PC-3 (cell line): ENCODE data around the gene TSHZ2. TPM values are rescaled to one million over a fixed set of nuclear protein-coding genes. Genes with fewer than 3 reads are reported as not detected.

ENCODE experiments used
- ATAC-seq: fragments of 200-7000 bp; cut with Tn5 transposase; 2 replicates; pipeline ENCODE4 v1.9.1; 2020; ENCODE audit warnings: mild to moderate bottlenecking, moderate library complexity
- BruUV-seq: library from RNA; stranded (reverse); fragments of 400-500 nt; replicated peaks from 2 replicates; lab custom pipeline; 2021; lab: Mats Ljungman, UMichigan
- CTCF ChIA-PET: fragments of 300-600 bp; sonication (Branson Sonifier 250); formaldehyde crosslinking; loops from one replicate; lab custom pipeline; 2022; ENCODE audit warnings: antibody characterized with exemption; lab: Charles Lee
- POLR2A ChIA-PET: fragments of 300-600 bp; sonication (Branson Sonifier 250); formaldehyde crosslinking; loops from one replicate; lab custom pipeline; 2022; ENCODE audit warnings: antibody characterized with exemption; ENCODE audit not compliant: unreplicated experiment; lab: Charles Lee
- DNase-seq: peaks from one replicate; pipeline ENCODE4 v3.0.0-alpha.2; 2015
- H2AFZ ChIP-seq: fragments of 300-600 bp; sonication (generic); 2 replicates; pipeline ENCODE4 v1.6.0; 2016; ENCODE audit warnings: antibody characterized with exemption, low read length
- H3F3A ChIP-seq: fragments of 300-600 bp; sonication (generic); one replicate; pipeline ENCODE4 v1.6.0; 2017; ENCODE audit warnings: antibody characterized with exemption, low read length, control low read depth, mild to moderate bottlenecking; ENCODE audit not compliant: unreplicated experiment
- H3K27ac ChIP-seq: fragments of 300-600 bp; sonication (generic); 2 replicates; pipeline ENCODE4 v1.5.1; 2016; ENCODE audit warnings: mild to moderate bottlenecking, low read length
- H3K27me3 ChIP-seq: fragments of 300-600 bp; sonication (generic); 2 replicates; pipeline ENCODE4 v1.6.1; 2016; ENCODE audit warnings: low read length, mixed read lengths
- H3K36me3 ChIP-seq: fragments of 300-600 bp; sonication (generic); 2 replicates; pipeline ENCODE4 v1.6.1; 2016; ENCODE audit warnings: low read depth, mixed run types, low read length, mixed read lengths
- H3K4me1 ChIP-seq: fragments of 300-600 bp; sonication (generic); 2 replicates; pipeline ENCODE4 v1.5.1; 2016; ENCODE audit warnings: low read length; ENCODE audit not compliant: insufficient read depth
- H3K4me2 ChIP-seq: fragments of 300-600 bp; sonication (generic); 2 replicates; pipeline ENCODE4 v1.6.0; 2016; ENCODE audit warnings: low read length
- H3K4me3 ChIP-seq: fragments of 300-600 bp; sonication (generic); 2 replicates; pipeline ENCODE4 v1.5.1; 2016; ENCODE audit warnings: mild to moderate bottlenecking, low read length, mixed read lengths
- H3K79me2 ChIP-seq: fragments of 300-600 bp; sonication (generic); 2 replicates; pipeline ENCODE4 v1.6.1; 2017; ENCODE audit warnings: low read length, mixed read lengths
- H3K9ac ChIP-seq: fragments of 300-600 bp; sonication (generic); 2 replicates; pipeline ENCODE4 v1.6.0; 2016; ENCODE audit warnings: mild to moderate bottlenecking, low read length
- H3K9me2 ChIP-seq: fragments of 300-600 bp; sonication (generic); replicated peaks from 2 replicates; pipeline ENCODE4 v1.6.1; 2016; ENCODE audit warnings: mixed run types, low read length, mixed read lengths
- H3K9me3 ChIP-seq: fragments of 300-600 bp; sonication (generic); 2 replicates; pipeline ENCODE4 v1.6.1; 2016; ENCODE audit warnings: low read length, mixed read lengths
- H4K20me1 ChIP-seq: fragments of 300-600 bp; sonication (generic); 2 replicates; pipeline ENCODE4 v1.6.1; 2016; ENCODE audit warnings: low read length, mixed read lengths
- CTCF ChIP-seq: fragments of 300-600 bp; sonication (generic); conservative IDR thresholded peaks from 2 replicates; pipeline ENCODE4 v1.5.1; 2017; ENCODE audit warnings: antibody characterized with exemption, low read depth, mild to moderate bottlenecking, low read length
- EZH2 ChIP-seq: fragments of 300-600 bp; sonication (generic); IDR thresholded peaks from one replicate; pipeline ENCODE4 v1.6.1; 2017; ENCODE audit warnings: antibody characterized with exemption, mild to moderate bottlenecking, low read length; ENCODE audit not compliant: unreplicated experiment
- EZH2phosphoT487 ChIP-seq: fragments of 300-600 bp; sonication (generic); IDR thresholded peaks from 2 replicates; pipeline ENCODE4 v1.6.1; 2018; ENCODE audit warnings: mild to moderate bottlenecking, antibody characterized with exemption, low read length, borderline replicate concordance
- intact Hi-C: fragments of 100-400 bp; cut with micrococcal nuclease; formaldehyde crosslinking; loops from 2 replicates; pipeline ENCODE4 v1.9.0; 2023
- total RNA-seq: library from RNA; depleted of rRNA; stranded (reverse); fragments of >200 nt; gene quantifications from 2 replicates; pipeline ENCODE4 v1.2.3, GENCODE V29; 2014

Gene TSHZ2
- total RNA-seq, 1 experiment from 2014 or later, result not detected

DNA sequence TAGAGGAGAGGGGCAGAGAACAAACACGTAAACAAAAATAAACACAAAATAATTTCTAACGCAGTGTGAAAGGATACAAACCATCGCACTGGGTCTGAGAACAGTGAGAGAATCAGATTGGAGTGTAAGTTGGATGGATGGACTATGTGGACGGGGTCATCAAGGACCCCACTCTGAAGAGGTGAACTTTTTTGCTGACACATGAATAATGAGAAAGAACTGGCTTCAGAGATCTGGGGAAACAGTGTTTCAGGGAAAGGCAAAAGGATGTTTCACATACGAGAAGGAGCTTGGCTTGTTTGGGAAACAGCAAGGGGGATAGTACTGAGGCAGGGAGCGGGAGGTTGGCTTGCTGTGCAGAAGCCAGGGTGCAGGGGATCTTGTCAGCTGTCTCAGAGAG is 326.1 kb downstream of the TSHZ2 start:
- no peaks in the 10 kb centered on the region for H3K79me2 ChIP-seq
- DNase-seq, result no peak
- BruUV-seq, result no TSS peak
- peaks cover 96% of the 10 kb centered on the region for H3K27me3 ChIP-seq
- H3K9ac ChIP-seq, result no peak overlapping the region
- no peaks in the 10 kb centered on the region for H3K9me3 ChIP-seq
- no peak overlapping the region for H3K4me2 ChIP-seq
- no peak overlapping the region for H3K27ac ChIP-seq
- intact Hi-C loops, result no loop called here
- H3F3A ChIP-seq, result no peaks in the 10 kb centered on the region
- H3K4me1 ChIP-seq, result no peaks in the 10 kb centered on the region
- ChIA-PET POLR2A (no interaction called here), CTCF (no interaction called here)
- H2AFZ ChIP-seq, result no peak overlapping the region
- TF ChIP-seq EZH2phosphoT487, result no peak
- no peak for TF ChIP-seq CTCF
- TF ChIP-seq EZH2, result no peak
- no peak for ATAC-seq
- H3K4me3 ChIP-seq, result no peak overlapping the region
- H3K9me2 ChIP-seq, result no peaks in the 10 kb centered on the region
- no peaks in the 10 kb centered on the region for H3K36me3 ChIP-seq
- H4K20me1 ChIP-seq, result no peaks in the 10 kb centered on the region

- Histone ChIP-seq H3F3A (no peaks in the 10 kb centered on the region), H3K9me2 (no peaks in the 10 kb centered on the region), H4K20me1 (no peaks in the 10 kb centered on the region), H3K79me2 (no peaks in the 10 kb centered on the region), H2AFZ (no peak overlapping the region), H3K4me2 (no peak overlapping the region), H3K9me3 (no peaks in the 10 kb centered on the region), H3K9ac (no peak overlapping the region), H3K4me3 (no peak overlapping the region), H3K27me3 (peaks cover 96% of the 10 kb centered on the region), H3K4me1 (no peaks in the 10 kb centered on the region), H3K27ac (no peak overlapping the region), H3K36me3 (no peaks in the 10 kb centered on the region)
- intact Hi-C loops, result no loop called here
- no TSS peak for BruUV-seq
- no peak for ATAC-seq
- TF ChIP-seq CTCF, result no peak
- TF ChIP-seq EZH2phosphoT487, result no peak
- no peak for TF ChIP-seq EZH2
- no peak for DNase-seq
- CTCF ChIA-PET, result no interaction called here
- POLR2A ChIA-PET, result no interaction called here
Measured at GRCh38 chr20:53298911-53299310, 326.8 kb downstream of the TSHZ2 start.

DNA sequence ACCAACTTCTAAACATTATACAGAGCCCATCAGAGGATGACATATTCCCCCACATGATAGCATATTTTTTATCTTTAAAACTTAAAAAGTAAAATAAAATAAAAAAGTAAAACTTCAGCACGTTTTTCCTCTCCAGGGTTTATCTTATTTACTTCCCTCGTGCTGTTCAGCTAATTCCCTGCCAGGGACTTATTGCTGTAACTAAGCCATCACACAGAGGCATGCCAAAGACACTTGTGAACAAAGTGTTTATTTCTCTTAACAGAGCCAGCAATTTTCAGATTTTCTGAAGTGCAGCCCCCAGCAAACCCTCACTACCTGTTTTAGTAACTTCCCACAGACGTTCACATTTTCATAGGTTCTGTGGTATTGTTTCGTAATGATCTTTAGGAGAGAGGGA is 327.7 kb downstream of the TSHZ2 start:
- Histone ChIP-seq H3K36me3 (no peaks in the 10 kb centered on the region), H4K20me1 (no peaks in the 10 kb centered on the region), H3K9me3 (no peaks in the 10 kb centered on the region), H3K27me3 (peaks cover 91% of the 10 kb centered on the region), H2AFZ (no peak overlapping the region), H3K27ac (no peak overlapping the region), H3F3A (no peaks in the 10 kb centered on the region), H3K79me2 (no peaks in the 10 kb centered on the region), H3K9ac (no peak overlapping the region), H3K4me1 (no peaks in the 10 kb centered on the region), H3K9me2 (no peaks in the 10 kb centered on the region), H3K4me3 (no peak overlapping the region), H3K4me2 (no peak overlapping the region)
- TF ChIP-seq CTCF, result no peak
- intact Hi-C loops, result no loop called here
- ChIA-PET CTCF (interaction anchor here (0.6 kb wide), 1 partner anchor 658 kb away, joined by 11 read pairs; no protein-coding TSS in a partner anchor), POLR2A (no interaction called here)
- BruUV-seq, result no TSS peak
- ATAC-seq (no peak), DNase-seq (no peak)
